SK-N-SH treated with all-trans-retinoic acid at 6 μM for 48 hours (cell line): Measurements from ENCODE around the gene PLEKHM3.
A peak's percentile ranks its signal among the peaks of the same experiment; 100 is the strongest.

Experiments
- ATAC-seq: fragments of 200-7000 bp; cut with Tn5 transposase; 3 replicates; pipeline ENCODE4 v1.9.1; 2020; ENCODE audit warnings: mild to moderate bottlenecking, moderate library complexity
- ARNTL ChIP-seq: fragments of 450-650 bp; formaldehyde crosslinking; IDR thresholded peaks from 2 replicates; pipeline ENCODE4 v1.5.0; 2020; ENCODE audit warnings: low read depth, mild to moderate bottlenecking, moderate library complexity, borderline replicate concordance
- BACH2 ChIP-seq: fragments of 250-450 bp; sonication (Bioruptor Pico); IDR thresholded peaks from 2 replicates; pipeline ENCODE4 v1.9.0; 2021; ENCODE audit warnings: mild to moderate bottlenecking, borderline replicate concordance
- CREB5 ChIP-seq: fragments of 250-450 bp; sonication (Bioruptor Pico); IDR thresholded peaks from 2 replicates; pipeline ENCODE4 v1.5.1; 2020; ENCODE audit warnings: low read depth, mild to moderate bottlenecking, moderate library complexity
- CSDC2 ChIP-seq: fragments of 250-450 bp; sonication (Bioruptor Pico); IDR thresholded peaks from 2 replicates; pipeline ENCODE4 v1.5.0; 2020; ENCODE audit warnings: mild to moderate bottlenecking, moderate library complexity
- CSRNP3 ChIP-seq: fragments of 250-450 bp; sonication (Bioruptor Pico); IDR thresholded peaks from 2 replicates; pipeline ENCODE4 v1.5.1; 2021; ENCODE audit warnings: mild to moderate bottlenecking, moderate library complexity
- ESRRG ChIP-seq: fragments of 250-450 bp; sonication (Bioruptor Pico); IDR thresholded peaks from 2 replicates; pipeline ENCODE4 v1.6.1; 2021; ENCODE audit warnings: mild to moderate bottlenecking
- GLIS3 ChIP-seq: fragments of 250-450 bp; sonication (Bioruptor Pico); IDR thresholded peaks from 2 replicates; pipeline ENCODE4 v1.5.0; 2020; ENCODE audit warnings: mild to moderate bottlenecking, moderate library complexity
- ISL1 ChIP-seq: fragments of 250-450 bp; sonication (Bioruptor Pico); IDR thresholded peaks from 2 replicates; pipeline ENCODE4 v2.1.2; 2022; ENCODE audit warnings: mild to moderate bottlenecking, moderate library complexity
- OSR1 ChIP-seq: fragments of 250-450 bp; sonication (Bioruptor Pico); IDR thresholded peaks from 2 replicates; pipeline ENCODE4 v1.8.0; 2022; ENCODE audit warnings: moderate library complexity, mild to moderate bottlenecking, inconsistent platforms
- PATZ1 ChIP-seq: fragments of 250-450 bp; sonication (Bioruptor Pico); IDR thresholded peaks from 2 replicates; pipeline ENCODE4 v1.8.0; 2020; ENCODE audit warnings: mild to moderate bottlenecking, moderate library complexity, borderline replicate concordance
- POU6F1 ChIP-seq: fragments of 250-450 bp; sonication (Bioruptor Pico); IDR thresholded peaks from 2 replicates; pipeline ENCODE4 v1.8.0; 2021; ENCODE audit warnings: low read depth, mild to moderate bottlenecking, moderate library complexity, borderline replicate concordance
- PPARA ChIP-seq: fragments of 250-450 bp; sonication (Bioruptor Pico); IDR thresholded peaks from 2 replicates; pipeline ENCODE4 v1.5.0; 2020; ENCODE audit warnings: mild to moderate bottlenecking, borderline replicate concordance
- RARB ChIP-seq: fragments of 250-450 bp; sonication (Bioruptor Pico); IDR thresholded peaks from 2 replicates; pipeline ENCODE4 v1.8.0; 2021; ENCODE audit warnings: mild to moderate bottlenecking, moderate library complexity
- SNAI2 ChIP-seq: fragments of 250-450 bp; sonication (Bioruptor Pico); IDR thresholded peaks from 2 replicates; pipeline ENCODE4 v1.5.0; 2020; ENCODE audit warnings: mild to moderate bottlenecking, moderate library complexity
- TCF4 ChIP-seq: fragments of 250-450 bp; sonication (Bioruptor Pico); IDR thresholded peaks from 2 replicates; pipeline ENCODE4 v1.8.0; 2021; ENCODE audit warnings: mild to moderate bottlenecking, moderate library complexity, borderline replicate concordance
- TOX ChIP-seq: fragments of 250-450 bp; sonication (Bioruptor Pico); IDR thresholded peaks from 2 replicates; pipeline ENCODE4 v1.8.0; 2021; ENCODE audit warnings: mild to moderate bottlenecking, moderate library complexity, borderline replicate concordance
- ZC3H10 ChIP-seq: fragments of 250-450 bp; sonication (Bioruptor Pico); IDR thresholded peaks from 2 replicates; pipeline ENCODE4 v1.5.1; 2021; ENCODE audit warnings: mild to moderate bottlenecking, moderate library complexity
- ZFP30 ChIP-seq: fragments of 450-650 bp; formaldehyde crosslinking; IDR thresholded peaks from 2 replicates; pipeline ENCODE4 v1.5.0; 2022; ENCODE audit warnings: mild to moderate bottlenecking, moderate library complexity
- ZNF565 ChIP-seq: fragments of 450-650 bp; formaldehyde crosslinking; conservative IDR thresholded peaks from 2 replicates; pipeline ENCODE4 v1.5.0; 2020; ENCODE audit warnings: low read depth, mild to moderate bottlenecking, moderate library complexity
- ZNF70 ChIP-seq: fragments of 450-650 bp; formaldehyde crosslinking; IDR thresholded peaks from 2 replicates; pipeline ENCODE4 v1.5.0; 2020; ENCODE audit warnings: mild to moderate bottlenecking, moderate library complexity
- ZNF8 ChIP-seq: fragments of 450-650 bp; formaldehyde crosslinking; IDR thresholded peaks from 2 replicates; pipeline ENCODE4 v1.5.0; 2020; ENCODE audit warnings: mild to moderate bottlenecking, moderate library complexity

Gene PLEKHM3

GRCh38 chr2:208031608-208032019 lies 6.3 kb upstream of the PLEKHM3 start (continued):
- TF ChIP-seq POU6F1 (CRISPR knock-in tag) (no peak), PATZ1 (CRISPR knock-in tag) (no peak), ZFP30 (no peak), TOX (no peak), BACH2 (CRISPR knock-in tag) (no peak), SNAI2 (CRISPR knock-in tag) (no peak), OSR1 (no peak), RARB (CRISPR knock-in tag) (no peak), PPARA (CRISPR knock-in tag) (no peak), CSRNP3 (CRISPR knock-in tag) (no peak)

- ATAC-seq = peak; percentile 6; the same call in 2 of the 3 replicates
- TF ChIP-seq CSRNP3 (CRISPR knock-in tag) (no peak), ARNTL (no peak), ZC3H10 (CRISPR knock-in tag) (no peak), PPARA (CRISPR knock-in tag) (no peak), CSDC2 (CRISPR knock-in tag) (no peak), RARB (CRISPR knock-in tag) (no peak), POU6F1 (CRISPR knock-in tag) (no peak), ZNF70 (no peak), ZFP30 (no peak), GLIS3 (no peak), ZNF8 (CRISPR knock-in tag) (no peak), ISL1 (CRISPR knock-in tag) (no peak), TOX (no peak), ESRRG (CRISPR knock-in tag) (no peak), PATZ1 (CRISPR knock-in tag) (no peak)
Measured at GRCh38 chr2:208025814-208026184, 472 bp upstream of the PLEKHM3 start.

GRCh38 chr2:208024091-208024490 lies 1.2 kb downstream of the PLEKHM3 start:
- TF ChIP-seq TCF4 = no peak
- TF ChIP-seq ZNF565 (CRISPR knock-in tag) = no peak
- TF ChIP-seq CREB5 (CRISPR knock-in tag) = no peak
- ATAC-seq = no peak
